GM18502 (cell line): Measurements from ENCODE around the gene JOSD1.

Experiments used
- ATAC-seq: cut with Tn5 transposase; IDR thresholded peaks from one replicate; pipeline ENCODE4 v1.9.1; 2021; ENCODE audit warnings: mild to moderate bottlenecking; ENCODE audit not compliant: unreplicated experiment, poor library complexity

JOSD1 gene

DNA sequence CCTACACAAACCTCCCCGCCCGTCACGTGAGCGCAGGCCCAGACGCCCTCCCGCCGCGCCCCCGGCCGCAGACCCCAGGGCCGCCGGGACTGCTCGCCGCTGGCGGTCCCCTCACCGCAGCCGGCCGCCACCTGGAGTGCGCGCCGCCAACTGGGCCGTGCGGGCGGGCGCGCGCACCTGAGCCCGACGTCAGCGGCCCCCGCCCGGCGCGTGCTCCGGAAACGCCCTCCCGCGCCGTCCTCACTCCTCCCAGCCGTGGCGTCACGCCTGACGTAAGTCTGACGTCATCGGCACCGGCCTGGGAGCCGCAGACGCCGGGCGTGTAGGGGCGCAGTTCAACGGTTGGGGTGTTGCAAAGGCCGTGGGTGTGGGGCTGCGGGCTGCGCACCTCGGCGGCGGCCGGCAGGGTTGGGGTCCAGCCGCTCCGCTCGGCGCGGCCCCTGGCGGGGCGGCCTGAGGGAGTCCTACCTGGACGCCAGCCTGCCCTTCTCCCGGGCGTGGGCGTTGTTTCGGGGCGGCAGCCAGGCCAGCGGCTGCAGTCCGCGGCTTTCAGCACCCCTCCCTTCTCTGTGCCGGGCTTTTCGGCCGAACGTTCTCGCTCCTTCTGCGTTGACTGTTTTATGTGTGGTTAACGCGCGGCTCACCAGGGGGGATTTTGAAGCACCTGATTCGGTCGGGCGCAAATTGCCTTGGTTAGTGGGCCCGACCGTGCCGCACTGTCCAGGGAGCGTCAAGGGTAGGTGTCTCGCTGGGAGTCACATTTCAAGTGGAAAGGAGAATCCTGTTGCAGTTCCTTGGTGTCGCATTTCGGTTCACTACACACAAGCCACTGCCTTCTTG, at the start of gene JOSD1:
JOSD1 (minus strand) TSS at position 155 of the 840 bp plus-strand sequence. CDS start 956 bp downstream, outside the sequence.
- peak; percentile 47 for ATAC-seq

DNA sequence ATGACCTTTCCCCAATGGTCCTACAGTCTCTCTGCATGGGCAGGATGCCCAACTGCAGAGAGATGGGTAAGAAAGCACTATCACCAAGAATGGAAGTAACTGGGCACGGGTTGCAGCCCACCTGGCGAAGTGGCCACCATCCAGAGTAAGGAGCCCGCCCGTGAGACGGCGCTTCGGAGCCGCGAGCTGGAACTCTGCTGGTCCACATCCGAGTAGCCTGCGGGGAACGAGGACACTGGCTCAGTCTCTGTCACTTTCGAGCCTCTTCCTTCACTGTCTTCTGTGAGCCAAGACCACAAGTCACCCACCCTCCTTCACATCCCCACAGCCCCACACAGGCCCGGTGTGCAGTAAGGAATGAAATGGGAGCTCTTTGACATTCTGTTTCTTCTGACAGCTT, 49.4 kb upstream of the JOSD1 start:
- ATAC-seq = no peak

DNA sequence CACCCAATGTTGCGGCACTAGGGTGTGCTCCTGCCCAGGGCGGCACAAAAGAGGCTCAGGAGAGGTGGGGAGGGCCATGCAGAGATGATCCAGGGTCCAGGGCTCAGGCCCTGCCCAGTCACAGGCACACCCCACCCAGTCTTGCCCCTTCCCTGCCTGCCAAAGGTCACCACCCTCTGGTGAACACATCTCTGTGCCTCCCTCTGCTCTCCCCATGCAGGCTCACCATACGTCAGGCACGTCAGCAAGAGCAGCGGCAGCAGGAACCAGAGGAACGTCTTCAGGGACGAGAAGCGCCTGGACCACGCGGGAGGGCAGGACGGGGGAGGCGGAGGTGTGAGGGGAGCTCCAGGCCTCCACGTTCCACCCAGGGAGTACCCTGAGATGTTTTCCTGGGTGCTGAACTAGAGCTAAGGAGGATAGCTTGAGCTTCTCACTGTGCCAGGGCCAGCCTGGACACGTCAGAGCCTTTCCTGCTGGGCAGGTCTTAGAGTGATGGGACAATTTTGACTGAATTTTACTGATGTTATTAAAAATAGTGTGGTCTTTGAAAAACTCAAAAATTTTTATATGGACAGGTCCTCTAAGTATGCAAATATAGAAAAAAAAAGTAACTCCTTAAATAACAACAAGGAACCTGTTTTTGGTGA, 47.9 kb upstream of the JOSD1 start:
- no peak for ATAC-seq

DNA sequence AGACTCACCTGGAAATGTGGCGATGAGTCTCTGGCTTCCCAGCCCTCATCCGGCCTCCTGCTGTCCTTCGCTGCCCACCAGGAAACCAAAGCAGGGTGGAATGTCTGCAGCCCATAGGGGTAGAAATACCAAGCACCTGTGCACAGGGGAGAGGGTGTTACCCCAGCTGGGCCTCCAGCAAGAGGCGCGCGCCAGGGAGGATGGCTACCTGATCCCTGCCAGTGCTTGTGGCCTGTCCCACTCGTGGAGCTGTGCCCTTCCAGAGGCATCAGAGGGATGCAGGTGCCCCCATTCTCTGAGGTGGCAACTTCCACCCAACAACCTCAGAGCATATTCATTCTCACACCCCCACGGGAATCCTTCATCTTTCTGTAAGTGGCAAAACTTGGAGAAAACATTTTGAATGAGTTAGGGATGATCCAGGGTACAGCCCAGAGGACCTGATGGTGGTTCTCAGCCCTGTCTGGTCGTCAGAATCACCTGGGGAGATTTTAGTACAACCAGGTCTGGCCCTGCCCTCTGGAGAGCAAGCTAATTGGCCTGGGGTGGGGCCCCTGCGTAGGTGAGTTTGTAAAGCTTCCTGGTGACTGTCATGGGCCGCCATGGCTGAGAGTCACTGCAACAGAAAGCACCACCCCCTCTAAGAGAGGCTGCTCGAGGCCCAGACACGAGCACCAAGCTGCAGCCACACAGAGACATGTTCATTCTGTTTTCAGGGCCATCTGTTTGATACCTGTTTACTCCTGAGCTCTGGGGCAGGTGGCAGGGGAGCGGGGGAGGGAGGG, 45.1 kb upstream of the JOSD1 start:
- ATAC-seq = no peak

DNA sequence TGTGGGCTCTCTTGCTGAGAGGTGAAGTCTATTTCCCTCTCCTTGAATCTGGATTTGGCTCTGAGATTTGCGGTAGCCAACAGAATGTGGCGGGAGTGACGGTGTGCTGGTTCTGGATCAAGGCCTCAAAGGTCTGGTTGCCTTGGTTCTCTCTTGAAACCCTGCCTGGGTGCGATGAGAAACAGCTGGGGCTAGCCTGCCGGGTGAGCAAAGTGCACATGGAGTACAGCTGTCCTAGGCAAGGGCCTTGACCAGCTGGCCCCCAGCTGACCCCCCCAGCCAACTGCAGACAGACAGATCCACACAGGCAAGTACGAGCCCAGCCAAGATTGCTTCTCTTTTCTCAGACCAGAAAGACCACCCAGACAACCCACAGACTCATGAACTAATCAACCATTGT, 44.2 kb upstream of the JOSD1 start:
- ATAC-seq = no peak

DNA sequence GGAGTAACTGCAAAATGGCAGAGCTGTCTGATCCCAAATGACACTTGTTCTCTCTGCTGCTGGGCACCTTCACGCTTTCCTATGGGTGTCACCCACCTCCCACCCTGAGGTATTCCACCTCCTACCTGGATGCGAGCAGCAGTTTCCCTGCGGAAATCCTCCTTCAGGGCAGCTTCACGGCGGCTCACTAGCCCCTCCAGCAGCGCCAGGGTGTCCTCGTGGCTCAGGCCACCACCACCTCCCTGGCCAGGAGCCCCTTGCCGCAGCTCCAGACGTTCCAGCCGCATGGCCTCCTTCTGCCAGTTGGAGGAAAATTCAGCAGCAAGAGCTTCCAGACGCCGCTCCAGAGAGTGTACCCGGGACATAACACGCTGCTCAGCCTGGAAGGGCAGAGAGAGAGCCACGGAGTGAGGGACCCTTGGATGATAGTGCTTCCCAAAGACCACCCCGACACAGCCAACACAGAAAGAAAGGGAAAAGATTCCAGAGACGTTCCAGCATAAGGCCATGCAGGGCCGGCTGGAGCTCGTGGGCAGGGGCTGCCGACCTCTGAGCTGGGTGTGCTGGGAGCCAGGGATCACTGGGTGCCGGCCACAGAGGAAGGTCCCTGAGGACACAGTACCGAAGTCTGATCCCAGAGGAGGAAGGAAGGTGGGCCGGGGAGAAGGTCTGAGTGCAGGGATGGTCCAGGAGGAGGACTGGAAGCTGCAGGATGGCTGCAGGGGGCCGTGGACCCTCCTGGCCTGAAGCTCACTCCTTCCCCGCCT, 41.6 kb upstream of the JOSD1 start:
- no peak for ATAC-seq

DNA sequence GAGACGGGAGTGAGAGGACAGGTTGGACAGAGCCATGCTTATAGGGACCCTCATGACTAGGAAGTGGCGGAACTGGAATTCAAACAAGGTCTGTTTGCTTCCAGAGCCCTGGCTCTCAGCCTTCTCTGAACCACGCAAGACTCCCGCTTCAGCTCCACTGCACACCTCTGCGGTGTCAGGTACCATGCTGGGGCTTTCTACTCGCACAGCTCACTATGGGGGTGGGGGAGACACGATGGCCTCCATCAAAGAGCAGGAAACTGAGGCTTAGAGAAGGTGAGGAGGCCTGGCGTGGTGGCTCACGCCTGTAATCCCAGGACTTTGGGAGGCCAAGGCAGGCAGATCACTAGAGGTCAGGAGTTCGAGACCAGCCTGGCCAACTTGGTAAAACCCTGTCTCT, 40.8 kb upstream of the JOSD1 start:
- no peak for ATAC-seq

DNA sequence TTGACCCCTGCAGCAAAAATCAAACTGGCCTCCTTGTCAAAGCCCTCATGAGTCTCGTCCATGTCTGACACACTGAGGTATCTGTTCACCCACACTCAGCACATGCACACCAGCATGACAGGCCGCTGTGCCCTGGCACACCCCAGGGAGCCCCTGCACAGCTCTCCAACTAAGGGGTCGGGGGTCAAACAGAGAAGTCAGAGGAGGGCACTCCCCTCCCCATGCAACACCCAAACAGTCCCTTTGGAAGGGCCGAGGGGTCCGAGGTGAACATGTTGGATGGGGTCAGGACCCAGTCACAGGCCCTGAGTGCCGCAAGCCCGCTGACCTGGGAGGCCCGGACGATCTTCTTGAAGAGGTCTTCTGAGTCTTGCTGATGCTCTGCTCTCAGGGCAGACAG, 40.4 kb upstream of the JOSD1 start:
- ATAC-seq = no peak

DNA sequence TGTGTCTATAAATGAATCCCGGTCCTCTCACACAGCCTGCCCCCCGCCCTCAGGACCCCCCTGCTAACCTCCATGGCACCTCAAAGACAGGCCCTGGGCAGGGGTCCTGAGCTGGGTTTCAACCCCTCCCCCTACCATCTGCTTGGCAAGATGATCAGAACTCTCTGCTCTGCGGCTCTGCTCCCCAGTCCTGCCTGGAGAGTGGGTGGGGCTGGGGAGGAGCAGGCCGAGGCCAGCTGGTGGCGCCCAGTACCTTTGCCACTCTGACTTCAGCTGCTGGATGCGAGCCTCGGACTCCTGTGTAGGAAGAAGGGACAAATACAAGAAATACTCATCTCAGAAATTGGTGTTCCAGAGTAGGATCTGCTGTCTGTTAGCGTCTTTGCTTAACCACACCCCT, 40.0 kb upstream of the JOSD1 start:
- no peak for ATAC-seq

DNA sequence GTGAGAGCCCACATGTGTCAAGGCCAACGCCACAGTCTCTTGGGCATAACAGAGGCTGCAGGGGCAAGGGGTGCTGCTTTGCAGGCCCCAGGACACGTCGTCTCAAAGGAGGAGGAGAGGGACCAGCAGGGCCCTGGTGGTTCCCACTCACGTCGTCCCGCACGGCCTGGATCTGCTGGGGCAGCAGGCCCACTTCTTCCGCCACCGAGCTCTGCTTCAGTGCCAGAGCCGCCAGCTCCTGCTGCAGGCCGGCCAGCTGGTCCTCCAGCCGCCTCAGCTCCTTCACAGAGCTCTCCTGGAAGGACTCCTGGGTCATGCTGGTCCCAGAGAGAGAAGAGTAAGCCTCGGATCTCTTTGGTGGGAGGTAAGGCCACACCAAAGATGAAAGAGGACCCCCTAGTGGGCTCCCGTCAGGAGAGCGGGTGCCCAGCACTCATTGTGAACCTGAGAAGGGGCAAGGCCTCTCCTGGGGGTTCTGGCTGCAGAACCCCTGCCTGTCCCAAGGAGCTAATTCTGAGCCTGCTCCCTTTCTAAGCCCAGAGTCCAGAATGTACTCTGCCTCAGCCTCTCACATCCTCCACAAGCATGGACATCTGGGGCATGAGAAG, 39.5 kb upstream of the JOSD1 start:
- no peak for ATAC-seq

DNA sequence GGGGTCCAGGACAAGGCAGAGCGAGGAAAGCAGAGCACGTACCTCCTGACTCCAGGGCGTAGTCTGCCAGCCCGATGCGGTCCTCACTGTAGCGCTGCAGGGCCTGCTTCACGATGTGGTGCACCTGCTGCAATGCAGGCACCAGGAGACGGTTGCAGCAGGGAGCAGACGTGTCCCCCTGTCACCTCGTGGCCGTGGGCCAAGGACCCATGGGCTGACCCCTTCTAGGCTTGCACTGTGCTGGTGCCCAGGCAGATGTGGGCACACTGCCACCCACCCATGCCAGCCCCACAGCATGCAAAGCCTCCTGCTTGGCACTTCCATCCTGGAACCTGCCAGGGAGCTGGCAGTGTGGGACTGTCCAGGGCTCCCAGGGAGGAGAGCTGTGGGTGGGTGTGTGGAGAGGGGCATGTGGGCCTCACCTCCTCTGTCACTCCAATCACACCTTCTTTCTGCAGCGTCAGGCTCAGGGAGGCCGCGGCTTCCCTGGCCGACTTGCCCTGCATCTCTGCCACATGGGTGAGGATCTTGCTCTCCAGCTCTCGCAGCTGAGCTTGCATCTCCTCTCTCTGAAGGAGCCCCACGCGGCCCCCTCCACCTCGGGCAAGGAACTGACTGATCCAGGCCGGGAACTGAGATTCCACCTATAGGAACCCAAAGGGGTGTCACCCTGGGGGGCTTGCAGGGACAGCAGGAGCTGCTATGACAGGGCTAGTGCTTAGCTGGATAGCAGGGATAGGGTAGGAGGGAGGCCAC, 38.7 kb upstream of the JOSD1 start:
- no peak for ATAC-seq

DNA sequence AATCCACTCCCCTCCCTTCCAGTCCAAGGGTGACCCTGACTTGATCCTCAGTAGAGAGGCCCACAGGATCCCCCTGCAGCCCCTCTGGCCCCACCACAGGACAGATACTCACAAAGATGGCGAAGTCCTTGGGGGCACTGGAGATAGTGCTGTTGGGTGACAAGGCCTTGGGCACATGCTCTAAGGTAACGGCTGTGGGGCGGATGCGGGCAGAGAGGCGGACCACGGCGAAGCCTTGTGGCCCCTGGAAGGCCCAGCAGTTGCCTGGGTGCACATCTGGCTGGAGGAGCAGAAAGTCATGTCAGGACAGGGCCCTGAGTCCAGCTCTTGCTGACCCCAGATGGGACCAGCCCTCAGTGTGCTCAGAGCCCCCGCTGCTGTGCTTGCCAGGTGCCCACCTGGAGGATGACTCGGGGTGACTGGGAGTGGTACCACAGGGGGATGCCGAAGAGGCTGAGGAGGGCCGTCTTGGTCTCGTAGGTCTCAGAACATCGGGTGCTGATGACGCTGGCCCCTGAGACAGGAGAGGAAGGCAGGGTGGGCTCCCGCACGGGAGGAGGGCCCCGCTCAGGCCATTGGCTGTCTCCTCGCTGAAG, 37.8 kb upstream of the JOSD1 start:
- ATAC-seq = no peak

DNA sequence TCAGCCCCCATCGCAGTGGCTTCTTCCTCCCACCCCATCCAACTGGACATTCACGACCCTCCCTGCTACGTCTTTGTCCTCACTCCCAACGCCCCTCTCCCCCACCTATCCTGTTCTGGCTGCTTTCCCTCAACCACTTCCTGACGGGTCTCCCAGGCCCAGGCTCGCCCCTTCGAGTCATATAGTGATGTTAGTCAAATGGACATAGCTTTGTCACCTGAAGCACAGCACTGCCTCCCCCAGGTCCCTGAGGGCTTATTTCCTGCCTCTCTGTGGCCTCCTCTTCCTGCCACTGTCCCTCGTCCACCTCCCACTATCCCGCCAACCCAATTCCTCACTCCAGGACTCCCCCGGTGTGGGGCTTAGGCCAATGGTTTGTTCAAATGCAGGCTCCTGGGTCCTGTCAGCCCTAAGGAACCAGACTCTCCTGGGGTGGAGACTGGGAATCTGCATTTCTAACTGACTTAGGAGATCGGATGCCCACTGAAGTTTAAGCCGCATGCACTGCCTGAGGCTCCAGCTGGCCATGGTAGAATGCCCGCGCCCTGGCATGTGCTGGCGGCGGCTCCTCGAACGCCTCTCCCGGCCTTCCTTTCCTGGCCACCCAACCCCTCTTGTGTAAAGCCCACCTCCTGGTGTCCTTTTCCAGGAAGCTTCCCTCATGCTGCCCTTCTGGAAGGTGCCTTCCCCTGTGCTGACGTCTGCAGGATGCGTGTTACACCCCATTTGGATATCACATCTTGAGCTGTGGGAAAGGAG, 36.7 kb upstream of the JOSD1 start:
- ATAC-seq = no peak

DNA sequence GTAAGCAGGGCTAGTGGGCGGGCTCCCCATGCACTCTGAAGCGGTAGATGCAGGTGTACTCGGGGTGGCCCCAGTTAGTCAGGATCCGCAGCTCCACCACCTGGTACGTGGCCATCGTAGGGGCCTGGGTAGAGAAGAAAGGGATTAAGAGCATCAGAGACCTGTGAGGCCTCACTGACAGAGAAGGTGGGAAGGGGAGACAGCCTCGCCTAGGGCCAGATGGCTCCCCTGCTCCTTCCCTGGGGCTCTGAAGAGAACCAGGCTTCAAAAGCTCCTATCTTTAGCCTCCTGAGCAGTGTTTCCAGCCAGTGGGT, 35.5 kb upstream of the JOSD1 start:
- no peak for ATAC-seq

DNA sequence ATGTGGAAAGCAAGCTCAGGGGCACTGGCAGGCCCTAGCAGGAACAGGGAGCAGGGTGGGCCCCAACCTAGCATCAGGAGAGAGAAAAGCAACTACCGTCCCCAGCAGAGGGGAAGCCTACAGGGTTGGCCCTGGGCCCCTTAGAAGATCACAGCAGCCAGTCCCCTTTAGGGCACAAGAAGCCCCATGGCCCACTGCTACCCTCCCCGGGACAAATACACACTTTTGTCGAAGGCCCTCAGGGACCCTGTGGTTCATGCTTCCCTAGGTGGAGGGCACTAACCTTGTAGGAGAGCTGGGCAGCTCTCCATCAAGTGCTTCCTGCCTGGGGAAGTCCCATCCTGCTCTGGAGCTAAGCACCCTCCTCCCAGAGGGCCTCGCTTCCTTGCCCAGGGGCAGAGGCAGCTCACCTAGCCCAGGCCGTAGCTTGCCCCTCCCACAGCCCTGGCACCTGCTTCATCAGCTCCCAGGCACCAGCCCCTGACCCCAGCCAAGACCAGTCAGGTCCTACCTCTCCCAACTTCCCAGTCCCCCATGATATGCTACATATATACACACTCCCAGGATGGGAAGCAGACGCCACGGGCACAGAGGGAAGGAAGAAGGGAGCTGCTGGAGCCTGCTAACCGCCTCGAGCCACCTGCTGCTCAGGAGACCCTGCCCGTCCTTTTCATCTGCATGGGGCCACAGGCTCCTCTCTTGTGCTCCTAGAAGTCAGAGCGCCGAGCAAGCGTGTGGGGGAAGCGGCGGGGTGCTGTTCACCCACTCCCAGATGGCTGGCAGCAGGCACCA, 34.9 kb upstream of the JOSD1 start:
- no peak for ATAC-seq

DNA sequence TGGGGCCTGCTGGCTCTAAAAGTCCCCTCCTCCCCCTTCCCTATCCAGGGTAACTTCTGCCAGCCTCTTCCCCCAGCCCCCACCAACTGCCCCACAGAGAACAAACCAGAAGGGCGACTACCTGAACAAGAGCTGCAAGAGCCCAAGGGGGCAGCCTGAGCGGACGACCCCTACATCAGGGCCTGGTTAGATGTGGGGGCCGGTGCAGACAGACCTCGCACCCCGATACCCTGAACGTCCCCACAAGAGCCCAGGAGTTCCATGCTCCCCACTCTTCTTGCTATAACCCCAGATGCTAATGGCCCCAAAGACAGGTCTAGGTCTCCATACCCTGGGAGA, 34.4 kb upstream of the JOSD1 start:
- ATAC-seq = no peak

DNA sequence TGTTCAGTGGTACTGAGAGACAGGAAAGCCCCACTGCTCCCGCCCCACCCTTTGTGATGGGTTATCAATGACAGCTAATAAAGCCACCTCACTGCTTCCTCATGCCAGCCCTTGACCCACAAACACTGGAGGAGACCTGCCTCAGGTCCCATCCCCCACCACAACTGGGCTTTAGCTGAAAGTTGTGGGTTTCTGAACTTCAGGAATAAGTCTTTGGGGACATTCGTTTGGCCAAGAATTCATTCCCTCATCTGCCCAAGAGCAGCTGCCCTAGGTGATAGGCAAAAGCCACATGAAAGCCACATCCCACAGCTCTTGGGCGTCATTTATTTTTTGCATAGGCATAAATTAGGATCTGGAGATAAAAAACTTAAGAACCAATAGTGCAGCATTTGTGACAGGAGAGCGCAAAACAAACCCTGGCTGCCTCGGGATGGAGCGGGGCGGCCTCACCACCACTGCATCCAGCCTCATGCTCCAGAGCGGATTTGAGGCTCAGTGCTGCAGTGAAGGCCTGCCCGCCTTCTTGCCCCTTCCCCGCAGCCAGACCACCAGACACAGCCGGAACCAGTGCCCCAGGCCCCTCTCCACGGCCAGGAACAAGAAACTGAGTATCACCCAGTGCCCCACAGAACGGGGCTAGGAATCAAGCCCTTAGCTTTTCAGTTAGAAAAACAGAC, 33.8 kb upstream of the JOSD1 start:
- no peak for ATAC-seq
